ENCODE data around the gene CCDC18.
A peak's percentile ranks its signal among the peaks of the same experiment; 100 is the strongest.
"Not testable (repeated sequence)": the region's sequence is repeated elsewhere in the genome, so short reads cannot be mapped to it uniquely, and the experiment has no call there.

CCDC18 gene

GRCh38 chr1:93180723-93181613, at the start of gene CCDC18:
TSS of gene CCDC18 (plus strand) at chr1:93180724. CDS start at chr1:93183362, 2,638 bp downstream.
- peak; percentile 79 for DNase-seq

- DNase-seq: no peak
Measured at GRCh38 chr1:93132638-93133037, 47.9 kb upstream of the CCDC18 start.

- DNase-seq: no peak
Measured at GRCh38 chr1:93136445-93136844, 44.1 kb upstream of the CCDC18 start.

- no peak for DNase-seq
Measured at GRCh38 chr1:93137604-93138292, 42.8 kb upstream of the CCDC18 start.

GRCh38 chr1:93140106-93140505, 40.4 kb upstream of the CCDC18 start:
- DNase-seq: no peak

GRCh38 chr1:93142161-93142560, 38.4 kb upstream of the CCDC18 start:
- DNase-seq: no peak

- no peak for DNase-seq
Measured at GRCh38 chr1:93143136-93143535, 37.4 kb upstream of the CCDC18 start.

- DNase-seq: no peak
Measured at GRCh38 chr1:93143769-93144168, 36.8 kb upstream of the CCDC18 start.

GRCh38 chr1:93148001-93148400, 32.5 kb upstream of the CCDC18 start:
- DNase-seq: peak; percentile 33

GRCh38 chr1:93150729-93151128, 29.8 kb upstream of the CCDC18 start:
- no peak for DNase-seq

GRCh38 chr1:93151474-93151873, 29.1 kb upstream of the CCDC18 start:
- DNase-seq: no peak

GRCh38 chr1:93152835-93153234, 27.7 kb upstream of the CCDC18 start:
- DNase-seq: no peak

GRCh38 chr1:93154898-93155297, 25.6 kb upstream of the CCDC18 start:
- no peak for DNase-seq

- peak; percentile 15 for DNase-seq
Measured at GRCh38 chr1:93155335-93155734, 25.2 kb upstream of the CCDC18 start.

GRCh38 chr1:93159337-93159736, 21.2 kb upstream of the CCDC18 start:
- no peak for DNase-seq

GRCh38 chr1:93163314-93163713, 17.2 kb upstream of the CCDC18 start:
- DNase-seq: not testable (repeated sequence)

GRCh38 chr1:93164816-93165215, 15.7 kb upstream of the CCDC18 start:
- no peak for DNase-seq

- DNase-seq: not testable (repeated sequence)
Measured at GRCh38 chr1:93165895-93166294, 14.6 kb upstream of the CCDC18 start.

GRCh38 chr1:93167006-93167405, 13.5 kb upstream of the CCDC18 start:
- no peak for DNase-seq

GRCh38 chr1:93170141-93170678, 10.3 kb upstream of the CCDC18 start:
- not testable (repeated sequence) for DNase-seq

GRCh38 chr1:93171549-93172034, 8.9 kb upstream of the CCDC18 start:
- peak; percentile 36 for DNase-seq

GRCh38 chr1:93172778-93173177, 7.7 kb upstream of the CCDC18 start:
- DNase-seq: peak; percentile 60

- DNase-seq: not testable (repeated sequence)
Measured at GRCh38 chr1:93174638-93175037, 5.9 kb upstream of the CCDC18 start.

- DNase-seq: peak; percentile 59
Measured at GRCh38 chr1:93177991-93178390, 2.5 kb upstream of the CCDC18 start.
